Measurements from ENCODE around the gene DENND2D. TPM values are rescaled to one million over a fixed set of nuclear protein-coding genes. Genes with fewer than 3 reads are reported as not detected.
A peak's percentile ranks its signal among the peaks of the same experiment; 100 is the strongest.

The DENND2D gene
- total and polyA plus RNA-seq, 9 of the 15 experiments (the other 6 are each of a cell fraction or from before 2014, with no cell fraction given), result 0.08 to 0.44 (median 0.13) TPM; not detected in 6

- TF ChIP-seq ZNF407 (IDR thresholded peaks at IDR 0.05; ENCODE audit: low read depth), result no peak
- peak; percentile 79 for TF ChIP-seq E2F8 (IDR thresholded peaks at IDR 0.05; ENCODE audit: low read depth, partially characterized antibody)
- no peak for TF ChIP-seq NR2C1 (IDR thresholded peaks at IDR 0.05)
- TF ChIP-seq NR2C1 (tag; IDR thresholded peaks at IDR 0.05), result peak; percentile 24; the same call in 1 of the 2 replicates
- peak in 1 of 2 experiments; percentile 43; a peak in 1 of 4 replicates for TF ChIP-seq UBTF (IDR thresholded peaks at IDR 0.05; ENCODE audit: borderline replicate concordance in 1 of 2, low read depth in 2 of 2, low read length in 2 of 2)
- TF ChIP-seq MED1 (CRISPR knock-in tag; IDR thresholded peaks at IDR 0.05; ENCODE audit: borderline replicate concordance), result no peak
- TF ChIP-seq SP1 (CRISPR knock-in tag; IDR thresholded peaks at IDR 0.05), result peak; percentile 49; the same call in 1 of the 2 replicates
- no peak for TF ChIP-seq CTCF (IDR thresholded peaks at IDR 0.05 in 2 of 3, conservative IDR thresholded peaks at IDR 0.05 in 1 of 3; ENCODE audit: insufficient read depth in 2 of 3, low read depth in 1 of 3, low read length in 3 of 3)
- peak; percentile 47 for TF ChIP-seq TOE1 (IDR thresholded peaks at IDR 0.05; ENCODE audit: borderline replicate concordance)
- TF ChIP-seq TOE1 (CRISPR knock-in tag; IDR thresholded peaks at IDR 0.05; ENCODE audit: borderline replicate concordance, low read depth), result no peak
Measured at GRCh38 chr1:111139956-111140679, 60.3 kb downstream of the DENND2D start, which contains the start of the genes CEPT1 and DRAM2 (continued).

Measured in K562 (cell line).